Measurements from ENCODE around the gene DACH2.
"Not testable (repeated sequence)": the region's sequence is repeated elsewhere in the genome, so short reads cannot be mapped to it uniquely, and the experiment has no call there.

Gene DACH2

GRCh38 chrX:86148024-86148511 lies at the start of gene DACH2:
Gene DACH2 (plus strand): TSS chrX:86148451.
- DNase-seq: no peak

DNA sequence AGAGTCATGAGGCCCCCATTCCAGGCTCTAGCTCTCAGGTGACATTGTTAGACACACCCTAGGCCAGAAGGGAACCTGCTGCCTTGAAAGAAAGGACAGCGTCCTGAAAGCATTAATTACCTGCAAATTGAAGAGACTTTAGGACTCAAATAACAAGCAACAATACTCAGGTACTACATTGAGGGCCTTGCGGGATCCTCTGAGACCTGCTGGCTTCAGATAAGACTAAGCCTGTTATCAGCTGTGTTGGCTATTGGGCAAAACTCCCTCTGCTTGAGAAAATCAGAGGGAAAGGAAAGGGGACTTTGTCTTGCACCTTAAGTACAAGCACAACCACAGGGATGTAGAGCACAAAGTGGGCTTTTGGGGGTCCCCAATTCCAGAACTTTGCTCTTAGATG lies 45.9 kb upstream of the DACH2 start:
- no peak for DNase-seq

DNA sequence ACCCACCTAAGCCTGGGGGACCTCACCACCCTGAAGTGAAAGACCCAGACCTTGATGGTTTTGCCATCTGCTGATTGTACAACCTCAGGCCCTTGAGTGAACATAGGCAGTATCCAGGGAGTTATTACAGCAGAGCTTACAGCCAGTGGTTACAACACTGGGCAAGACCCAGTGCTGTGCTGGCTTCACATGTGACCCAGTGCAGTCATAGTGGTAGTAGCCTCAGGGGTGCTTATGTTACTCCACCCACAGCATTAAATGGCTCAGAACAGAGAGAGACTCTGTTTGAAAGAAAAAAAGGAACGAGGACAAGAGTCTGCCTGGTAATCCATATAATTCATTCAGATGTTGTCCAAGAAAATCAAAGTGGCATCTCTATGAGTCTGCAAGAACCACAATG lies 45.2 kb upstream of the DACH2 start:
- DNase-seq: no peak

GRCh38 chrX:86104526-86104925 lies 43.7 kb upstream of the DACH2 start:
- no peak for DNase-seq

- DNase-seq: no peak
Observed at GRCh38 chrX:86121916-86122315, 26.3 kb upstream of the DACH2 start.

DNA sequence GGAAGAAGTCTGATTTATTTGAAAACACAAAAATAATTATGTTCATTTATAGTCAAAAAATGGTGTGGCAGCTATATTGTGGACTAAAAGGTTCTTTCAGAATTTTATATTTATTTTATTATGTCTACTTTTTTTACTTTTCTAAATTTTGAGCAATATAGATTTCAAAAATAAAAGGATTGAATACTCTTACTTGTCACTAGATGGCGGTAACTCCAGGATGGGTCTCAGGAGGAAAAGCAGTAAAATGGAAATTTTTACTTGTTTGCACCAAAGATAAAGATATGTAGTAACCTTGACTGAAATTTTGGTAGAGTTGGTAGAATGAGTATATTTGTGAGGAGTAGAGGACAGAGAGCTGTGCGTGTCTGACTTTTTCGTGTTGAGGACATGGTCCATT lies 14.5 kb upstream of the DACH2 start:
- no peak for DNase-seq

- no peak for DNase-seq
Observed at GRCh38 chrX:86137071-86137470, 11.2 kb upstream of the DACH2 start.

DNA sequence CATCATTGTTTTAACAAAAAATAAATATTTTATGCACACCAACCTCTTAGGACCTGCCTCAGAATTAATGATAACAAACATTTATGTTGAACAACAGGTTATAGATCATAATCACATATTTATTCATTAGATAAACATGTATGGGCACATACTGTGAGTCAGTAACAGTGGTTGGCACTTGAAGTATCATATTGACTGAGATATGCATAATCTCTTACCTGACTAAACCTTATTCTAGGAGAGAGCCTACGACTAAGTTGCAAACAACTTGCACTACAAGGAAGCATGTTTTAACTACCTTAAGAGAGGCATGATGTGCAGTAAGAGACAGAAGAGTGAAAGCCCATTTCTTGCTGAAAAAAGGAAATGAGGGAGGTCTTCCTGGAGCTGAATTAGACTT lies 6.5 kb upstream of the DACH2 start:
- no peak for DNase-seq

DNA sequence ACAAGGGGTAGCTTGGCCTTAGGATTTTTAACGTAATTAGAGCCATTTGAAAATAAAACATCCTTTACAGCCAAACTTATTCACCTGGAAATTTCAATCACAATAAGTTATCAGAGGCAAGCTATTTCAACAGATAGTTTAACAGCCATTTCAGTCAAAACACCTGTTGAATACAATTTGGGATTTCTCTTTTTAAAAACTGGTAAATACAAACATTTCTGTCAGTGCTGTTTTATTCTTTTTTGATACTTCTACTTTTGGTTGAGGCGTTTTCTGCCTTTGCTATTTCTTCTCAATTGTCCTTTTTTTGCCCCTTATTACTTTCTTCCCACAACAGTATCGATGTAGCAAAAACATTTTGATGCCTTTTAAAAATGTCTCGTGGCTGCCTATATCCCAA lies 2.1 kb upstream of the DACH2 start:
- DNase-seq: no peak

GRCh38 chrX:86148594-86148993 lies 343 bp downstream of the DACH2 start:
- DNase-seq: no peak

DNA sequence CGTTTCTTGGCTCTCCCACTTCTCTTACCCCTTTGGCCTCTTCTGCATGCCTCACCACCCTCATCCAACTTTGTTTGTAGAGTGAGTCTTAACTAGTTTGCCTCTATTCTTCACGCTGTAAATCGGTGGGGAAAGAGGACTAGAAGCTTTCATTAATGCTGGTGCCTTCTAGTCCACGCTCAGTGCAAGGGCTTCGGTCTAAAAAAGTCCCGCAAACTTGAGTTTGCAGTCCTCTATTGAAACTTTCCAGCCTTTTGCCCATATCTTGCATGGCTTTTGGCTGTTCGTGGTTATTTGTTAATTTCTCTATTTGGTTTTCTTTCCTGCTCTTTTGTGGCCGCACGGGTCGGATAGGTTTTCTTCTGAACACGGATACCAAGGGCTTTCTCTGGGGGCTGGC lies 868 bp downstream of the DACH2 start:
- DNase-seq: no peak

GRCh38 chrX:86154553-86154952 lies 6.3 kb downstream of the DACH2 start:
- DNase-seq: no peak

DNA sequence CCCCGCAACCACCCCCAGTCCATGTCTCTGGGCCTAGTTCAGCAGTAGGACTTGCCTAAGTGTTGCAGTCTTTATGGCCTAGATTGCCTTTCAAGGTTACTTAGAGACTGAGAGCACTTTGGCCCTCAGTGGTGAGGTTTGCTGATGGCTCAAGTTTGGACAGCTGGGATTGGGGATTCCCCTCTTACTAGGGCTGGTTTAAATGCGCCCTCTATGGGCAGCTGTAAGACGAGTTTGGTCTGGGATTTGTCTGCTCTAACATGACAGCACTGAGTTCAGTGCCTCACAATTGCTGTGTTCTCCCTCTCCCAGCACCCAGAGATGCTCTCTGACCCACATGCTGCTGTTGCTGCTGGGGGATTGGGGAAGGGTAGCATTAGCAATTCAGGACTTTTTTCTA lies 23.1 kb downstream of the DACH2 start:
- no peak for DNase-seq

GRCh38 chrX:86178906-86179305 lies 30.7 kb downstream of the DACH2 start:
- DNase-seq: no peak

DNA sequence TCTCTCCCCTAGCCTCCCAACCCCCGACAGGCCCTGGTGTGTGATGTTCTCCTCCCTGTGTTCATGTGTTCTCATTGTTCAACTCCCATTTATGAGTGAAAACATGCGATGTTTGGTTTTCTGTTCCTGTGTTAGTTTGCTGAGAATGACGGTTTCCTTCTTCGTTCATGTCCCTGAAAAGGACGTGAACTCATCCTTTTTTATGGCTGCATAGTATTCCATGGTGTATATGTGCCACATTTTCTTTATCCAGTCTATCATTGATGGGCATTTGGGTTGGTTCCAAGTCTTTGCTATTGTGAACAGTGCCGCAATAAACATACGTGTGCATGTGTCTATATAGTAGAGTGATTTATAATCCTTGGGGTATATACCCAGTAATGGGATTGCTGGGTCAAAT lies 33.1 kb downstream of the DACH2 start:
- DNase-seq: not testable (repeated sequence)

- DNase-seq: no peak
Observed at GRCh38 chrX:86192827-86193226, 44.6 kb downstream of the DACH2 start.

DNA sequence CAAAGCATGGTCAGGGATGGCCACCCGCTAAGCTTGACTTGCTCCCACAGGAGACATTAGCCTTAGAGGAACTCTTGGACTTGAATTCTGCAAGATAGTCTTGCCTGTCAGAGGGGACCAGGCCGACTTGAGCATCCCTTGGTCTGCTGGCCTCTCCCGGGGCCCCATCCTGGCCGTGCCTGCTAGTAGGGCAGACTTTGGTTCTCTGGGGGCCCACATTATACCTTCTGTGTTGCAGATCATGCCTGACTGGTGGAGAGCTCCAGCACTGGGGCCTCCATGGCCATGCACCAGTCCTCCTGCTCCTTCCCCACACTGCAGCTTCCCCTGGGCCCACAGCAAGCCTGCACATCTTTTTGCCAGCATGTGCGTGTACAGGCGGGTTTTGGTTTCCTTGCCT lies 46.5 kb downstream of the DACH2 start:
- DNase-seq: no peak

GRCh38 chrX:86195343-86195742 lies 47.1 kb downstream of the DACH2 start:
- no peak for DNase-seq

DNA sequence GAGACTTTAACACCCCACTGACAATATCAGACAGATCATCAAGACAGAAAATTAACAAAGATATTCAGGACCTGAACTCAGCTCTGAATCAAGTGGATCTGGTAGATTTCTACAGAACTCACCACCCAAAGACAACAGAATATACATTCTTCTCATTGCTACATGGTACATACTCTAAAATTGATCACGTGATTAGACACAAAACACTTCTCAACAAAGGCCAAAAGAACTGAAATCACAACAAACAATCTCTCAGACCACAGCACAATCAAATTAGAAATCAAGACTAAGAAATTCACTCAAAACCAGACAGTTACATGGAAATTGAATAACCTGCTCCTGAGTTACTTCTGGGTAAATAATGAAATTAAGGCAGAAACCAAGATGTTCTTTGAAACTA lies 49.6 kb downstream of the DACH2 start:
- DNase-seq: no peak

GRCh38 chrX:86210772-86211171 lies 62.5 kb downstream of the DACH2 start:
- DNase-seq: no peak

- DNase-seq: no peak
Observed at GRCh38 chrX:86215260-86215659, 67.0 kb downstream of the DACH2 start.

GRCh38 chrX:86237482-86237881 lies 89.2 kb downstream of the DACH2 start:
- no peak for DNase-seq

DNA sequence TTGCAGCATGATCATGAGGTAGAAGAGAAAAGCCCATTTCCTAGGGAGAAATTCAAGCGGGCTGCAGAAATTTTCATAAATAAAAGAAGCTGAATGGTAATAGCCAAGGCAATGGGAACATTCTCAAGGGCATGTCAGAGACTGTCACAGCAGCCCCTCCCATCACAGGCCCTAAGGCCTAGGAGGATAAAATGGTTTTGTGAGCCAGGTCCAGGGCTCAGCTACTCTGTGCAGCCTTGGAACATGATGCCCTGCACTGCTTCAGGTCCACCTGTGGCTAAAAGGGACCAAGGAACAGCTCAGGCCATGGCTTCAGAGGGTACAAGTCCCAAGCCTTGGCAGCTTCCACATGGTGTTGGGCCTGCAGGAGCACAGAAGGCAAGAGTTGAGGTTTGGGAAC lies 93.3 kb downstream of the DACH2 start:
- no peak for DNase-seq

GRCh38 chrX:86263526-86263925 lies 115.3 kb downstream of the DACH2 start:
- DNase-seq: no peak

GRCh38 chrX:86295293-86295692 lies 147.0 kb downstream of the DACH2 start:
- DNase-seq: no peak

GRCh38 chrX:86322913-86323312 lies 174.7 kb downstream of the DACH2 start:
- DNase-seq: no peak
